OCI-LY3 (cell line): Measurements from ENCODE around the gene CCR9.

Source experiments
- CTCF ChIP-seq: fragments of 200-600, 300-600 bp; sonication (generic); IDR thresholded peaks from 2 replicates; pipeline ENCODE4 v1.5.1; 2014; ENCODE audit warnings: antibody characterized with exemption, low read length, low read depth
- EZH2phosphoT487 ChIP-seq: fragments of 200-600 bp; shearing (Covaris generic); IDR thresholded peaks from 2 replicates; pipeline ENCODE4 v1.6.1; 2018; ENCODE audit warnings: antibody characterized with exemption, mixed run types, low read depth

- TF ChIP-seq CTCF: no peak
- 0 out of 2 replicates have a peak, but pooled peaks have one; percentile 50 for TF ChIP-seq EZH2phosphoT487
These were observed 13.8 kb upstream of the CCR9 start for GRCh38 chr3:45872569-45872968.
